Cardiac muscle cell (in vitro differentiated cells and primary cell): ENCODE measurements around the gene XXYLT1. TPM values are rescaled to one million over a fixed set of nuclear protein-coding genes. Genes with fewer than 3 reads are reported as not detected.
"Not testable (repeated sequence)": the region's sequence is repeated elsewhere in the genome, so short reads cannot be mapped to it uniquely, and the experiment has no call there.

ENCODE experiments used
- DNase-seq, 2 donors: peaks; one replicate each; pipeline versions ENCODE4 v3.0.0 to v3.0.0-alpha.2; 2010 to 2017; ENCODE audit warnings: low read depth in 1 of 2, low spot score in 1 of 2
- H3K27ac ChIP-seq: fragments of 200-600 bp; sonication (generic); 2 replicates; pipeline ENCODE4 v1.5.1; 2016
- H3K27me3 ChIP-seq: fragments of 200-600 bp; sonication (generic); 2 replicates; pipeline ENCODE4 v1.6.0; 2016; ENCODE audit warnings: control low read depth
- H3K36me3 ChIP-seq: fragments of 200-600 bp; sonication (generic); 2 replicates; pipeline ENCODE4 v1.5.1; 2016; ENCODE audit warnings: control low read depth
- H3K4me1 ChIP-seq: fragments of 200-600 bp; sonication (generic); 2 replicates; pipeline ENCODE4 v1.8.1; 2017; ENCODE audit warnings: low read depth, mild to moderate bottlenecking, mixed run types
- H3K4me3 ChIP-seq: fragments of 200-600 bp; sonication (generic); 2 replicates; pipeline ENCODE4 v1.5.1; 2016; ENCODE audit warnings: mild to moderate bottlenecking
- H3K9me3 ChIP-seq: fragments of 200-600 bp; sonication (generic); 2 replicates; pipeline ENCODE4 v1.5.1; 2017; ENCODE audit warnings: low read depth, mild to moderate bottlenecking, control low read depth
- polyA plus RNA-seq: library from polyadenylated mRNA; unstranded; fragments of >200 nt; fragmentation: Nextera tagmentation; extraction: Ambion mirVana; gene quantifications from 2 replicates; pipeline ENCODE4 v1.2.1, GENCODE V29; 2016
- total RNA-seq: library from RNA; depleted of rRNA; stranded (reverse); fragments of >200 nt; gene quantifications from 2 replicates; pipeline ENCODE4 v1.2.3, GENCODE V29; 2016
- TF ChIP-seq, protein P1 (sequence below): IDR thresholded peaks from 2 replicates; pipeline ENCODE4 v1.5.1; 2012; ENCODE audit warnings: low read depth, mild to moderate bottlenecking, low read length

The XXYLT1 gene
- total and polyA plus RNA-seq, 2 experiments from 2014 or later, result 52.5 to 62.2 TPM

DNA sequence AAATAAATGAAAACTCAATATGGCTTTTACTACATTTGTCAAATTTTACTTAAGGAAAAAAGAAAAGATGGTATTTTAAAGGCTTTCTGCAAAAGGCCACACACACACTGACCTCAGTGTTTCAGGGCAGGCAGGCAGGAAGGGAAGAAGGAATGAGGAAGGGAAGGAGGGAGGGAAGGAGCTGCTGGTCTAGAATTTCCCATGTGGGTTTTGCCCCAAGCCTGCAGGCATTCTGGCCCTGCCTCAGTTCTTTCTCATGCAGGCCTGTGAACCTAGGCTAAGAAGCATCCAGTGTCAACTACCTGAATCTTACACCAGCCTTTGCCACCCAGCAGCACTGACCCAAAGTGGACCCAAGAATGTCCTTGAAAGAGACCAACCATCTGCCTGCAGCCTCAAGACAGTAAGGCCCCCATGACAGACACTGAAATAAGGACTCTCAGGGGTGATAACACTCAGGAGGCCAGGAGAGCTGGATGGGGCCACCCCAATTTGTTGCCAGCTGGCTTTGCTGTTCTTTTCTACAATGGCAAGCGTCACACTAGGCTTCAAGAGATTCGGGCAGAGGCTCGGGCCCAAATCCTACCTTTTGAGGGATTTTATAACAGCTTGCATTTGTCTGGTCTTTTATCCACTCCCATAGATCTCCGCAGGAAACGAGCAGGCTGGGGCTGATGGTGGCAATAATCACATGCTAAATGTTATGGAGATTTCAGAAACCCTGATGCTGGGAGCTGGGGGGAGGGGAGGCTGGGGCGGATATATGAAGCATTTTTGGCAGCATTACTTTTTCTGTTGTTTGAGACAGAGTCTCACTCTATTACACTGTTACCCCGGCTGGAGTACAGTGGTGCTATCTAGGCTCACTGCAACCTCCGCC, 51.4 kb downstream of the XXYLT1 start:
- Histone ChIP-seq H3K27ac (no peak overlapping the region), H3K4me1 (peaks cover 7% of the 10 kb centered on the region), H3K4me3 (no peak overlapping the region), H3K9me3 (no peaks in the 10 kb centered on the region), H3K27me3 (no peaks in the 10 kb centered on the region), H3K36me3 (no peaks in the 10 kb centered on the region)
- no peak for DNase-seq
- TF ChIP-seq, protein P1, sequence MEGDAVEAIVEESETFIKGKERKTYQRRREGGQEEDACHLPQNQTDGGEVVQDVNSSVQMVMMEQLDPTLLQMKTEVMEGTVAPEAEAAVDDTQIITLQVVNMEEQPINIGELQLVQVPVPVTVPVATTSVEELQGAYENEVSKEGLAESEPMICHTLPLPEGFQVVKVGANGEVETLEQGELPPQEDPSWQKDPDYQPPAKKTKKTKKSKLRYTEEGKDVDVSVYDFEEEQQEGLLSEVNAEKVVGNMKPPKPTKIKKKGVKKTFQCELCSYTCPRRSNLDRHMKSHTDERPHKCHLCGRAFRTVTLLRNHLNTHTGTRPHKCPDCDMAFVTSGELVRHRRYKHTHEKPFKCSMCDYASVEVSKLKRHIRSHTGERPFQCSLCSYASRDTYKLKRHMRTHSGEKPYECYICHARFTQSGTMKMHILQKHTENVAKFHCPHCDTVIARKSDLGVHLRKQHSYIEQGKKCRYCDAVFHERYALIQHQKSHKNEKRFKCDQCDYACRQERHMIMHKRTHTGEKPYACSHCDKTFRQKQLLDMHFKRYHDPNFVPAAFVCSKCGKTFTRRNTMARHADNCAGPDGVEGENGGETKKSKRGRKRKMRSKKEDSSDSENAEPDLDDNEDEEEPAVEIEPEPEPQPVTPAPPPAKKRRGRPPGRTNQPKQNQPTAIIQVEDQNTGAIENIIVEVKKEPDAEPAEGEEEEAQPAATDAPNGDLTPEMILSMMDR, result no peak

DNA sequence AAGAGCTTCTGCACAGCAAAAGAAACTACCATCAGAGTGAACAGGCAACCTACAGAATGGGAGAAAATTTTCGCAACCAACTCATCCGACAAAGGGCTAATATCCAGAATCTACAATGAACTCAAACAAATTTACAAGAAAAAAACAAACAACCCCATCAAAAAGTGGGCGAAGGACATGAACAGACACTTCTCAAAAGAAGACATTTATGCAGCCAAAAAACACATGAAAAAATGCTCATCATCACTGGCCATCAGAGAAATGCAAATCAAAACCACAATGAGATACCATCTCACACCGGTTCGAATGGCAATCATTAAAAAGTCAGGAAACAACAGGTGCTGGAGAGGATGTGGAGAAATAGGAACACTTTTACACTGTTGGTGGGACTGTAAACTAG, 52.6 kb downstream of the XXYLT1 start:
- H3K27ac ChIP-seq, H3K9me3 ChIP-seq, DNase-seq, H3K4me3 ChIP-seq, H3K4me1 ChIP-seq, H3K27me3 ChIP-seq, H3K36me3 ChIP-seq: not testable (repeated sequence)

DNA sequence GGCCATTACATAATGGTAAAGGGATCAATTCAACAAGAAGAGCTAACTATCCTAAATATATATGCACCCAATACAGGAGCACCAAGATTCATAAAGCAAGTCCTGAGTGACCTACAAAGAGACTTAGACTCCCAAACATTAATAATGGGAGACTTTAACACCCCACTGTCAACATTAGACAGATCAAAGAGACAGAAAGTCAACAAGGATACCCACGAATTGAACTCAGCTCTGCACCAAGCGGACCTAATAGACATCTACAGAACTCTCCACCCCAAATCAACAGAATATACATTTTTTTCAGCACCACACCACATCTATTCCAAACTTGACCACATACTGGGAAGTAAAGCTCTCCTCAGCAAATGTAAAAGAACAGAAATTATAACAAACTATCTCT, 55.4 kb downstream of the XXYLT1 start:
- not testable (repeated sequence) for H3K27me3 ChIP-seq

DNA sequence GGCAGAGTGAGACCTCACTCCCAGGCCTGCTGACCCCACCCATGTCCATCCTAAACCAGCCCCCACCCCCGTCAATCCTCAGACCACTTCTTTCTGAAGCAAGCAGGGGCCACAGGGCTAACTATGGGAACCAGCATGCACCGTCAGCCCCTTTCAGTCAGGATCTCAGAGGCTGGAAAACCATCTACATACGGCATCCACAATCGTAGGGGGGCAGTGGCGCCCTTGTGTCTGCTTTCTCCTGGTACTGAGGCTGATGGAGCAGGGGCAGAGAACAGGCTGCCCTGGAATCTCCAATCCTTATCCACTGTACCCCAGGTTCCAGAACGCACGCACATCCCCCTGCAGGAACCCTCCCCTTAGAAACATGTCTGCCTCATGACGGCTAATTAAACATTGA, 56.6 kb downstream of the XXYLT1 start:
- no peak for DNase-seq
- Histone ChIP-seq H3K4me1 (peaks cover 4% of the 10 kb centered on the region), H3K4me3 (no peak overlapping the region), H3K9me3 (no peaks in the 10 kb centered on the region), H3K27me3 (no peaks in the 10 kb centered on the region), H3K36me3 (no peaks in the 10 kb centered on the region), H3K27ac (no peak overlapping the region)
- TF ChIP-seq, protein P1, result no peak

More for the DNA sequence above, 55.4 kb downstream of the XXYLT1 start:
- H3K27ac ChIP-seq, H3K36me3 ChIP-seq, H3K9me3 ChIP-seq, H3K4me3 ChIP-seq, DNase-seq, H3K4me1 ChIP-seq: not testable (repeated sequence)

DNA sequence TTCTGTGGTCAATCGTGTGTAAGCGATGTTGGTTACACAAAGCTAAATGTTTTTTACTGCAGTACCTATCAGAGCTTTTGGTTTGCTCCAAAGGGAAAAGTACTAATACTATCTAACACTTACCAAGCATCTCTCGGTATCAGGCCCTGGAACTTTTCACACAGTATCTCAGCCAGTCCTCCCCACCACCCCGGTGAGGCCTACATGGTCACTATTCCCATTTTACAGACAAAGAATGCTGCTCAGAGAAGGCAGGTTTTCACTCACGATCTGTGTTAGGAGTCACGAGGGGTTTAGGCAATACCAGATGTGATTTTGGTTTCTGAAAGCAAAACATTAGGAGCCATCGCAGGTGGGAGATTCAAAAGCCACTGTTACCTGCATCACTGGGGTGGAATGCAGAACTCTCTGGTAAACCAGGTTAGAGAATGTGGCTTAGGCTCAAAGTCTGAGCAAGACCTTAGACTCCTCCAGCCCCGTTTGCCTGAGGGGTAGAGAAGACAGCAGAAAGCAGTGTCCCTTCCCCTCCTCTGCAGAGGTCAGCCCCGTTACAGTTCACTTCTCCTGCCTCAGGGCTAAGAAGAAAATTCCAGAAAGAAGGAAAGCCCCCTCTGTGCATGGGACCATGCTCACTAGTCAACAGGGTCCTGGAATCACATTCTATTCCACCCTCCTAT, 57.2 kb downstream of the XXYLT1 start:
- H3K27ac ChIP-seq, result no peak overlapping the region
- TF ChIP-seq, protein P1, result no peak

DNA sequence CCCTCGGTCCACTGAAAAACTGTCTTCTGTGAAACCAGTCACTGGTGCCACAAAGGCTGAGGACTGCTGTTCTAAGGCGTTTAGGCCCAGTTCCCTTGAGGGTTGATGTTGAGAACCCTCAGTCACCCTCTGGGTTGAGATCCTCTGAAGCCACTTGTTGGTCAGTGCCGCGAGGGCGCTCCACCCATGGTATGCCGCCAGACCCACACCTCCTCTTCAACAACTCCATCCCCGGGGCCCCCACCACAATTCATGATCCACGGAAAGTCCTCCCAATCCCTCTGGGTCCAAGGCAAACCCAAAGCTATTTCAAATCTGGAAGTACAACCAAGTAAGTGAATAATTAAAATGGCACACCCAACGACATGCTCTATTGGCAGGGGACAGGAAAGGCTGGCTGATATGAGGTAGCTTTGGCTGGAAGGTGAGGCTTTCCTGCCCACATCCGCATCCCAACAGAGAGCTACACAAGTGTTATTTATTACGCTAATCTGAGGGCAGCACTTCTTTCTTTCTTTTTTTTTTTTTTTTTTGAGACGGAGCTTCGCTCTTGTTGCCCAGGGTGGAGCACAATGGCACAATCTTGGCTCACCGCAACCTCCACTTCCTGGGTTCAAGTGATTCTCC, 58.1 kb downstream of the XXYLT1 start:
- DNase-seq, result no peak
- TF ChIP-seq, protein P1, result no peak
- no peaks in the 10 kb centered on the region for H3K36me3 ChIP-seq
- H3K27ac ChIP-seq, result no peak overlapping the region
- no peaks in the 10 kb centered on the region for H3K27me3 ChIP-seq
- H3K4me1 ChIP-seq, result peaks cover 4% of the 10 kb centered on the region
- no peak overlapping the region for H3K4me3 ChIP-seq
- no peaks in the 10 kb centered on the region for H3K9me3 ChIP-seq

More for the DNA sequence above, 57.2 kb downstream of the XXYLT1 start:
- no peaks in the 10 kb centered on the region for H3K9me3 ChIP-seq
- DNase-seq, result no peak
- no peak overlapping the region for H3K4me3 ChIP-seq
- peaks cover 4% of the 10 kb centered on the region for H3K4me1 ChIP-seq
- no peaks in the 10 kb centered on the region for H3K27me3 ChIP-seq
- no peaks in the 10 kb centered on the region for H3K36me3 ChIP-seq
